Testis (tissue), 2 donors: ENCODE results near the gene ZSCAN5A.

Experiments used
- POLR2A ChIP-seq: fragments of 450-650 bp; IDR thresholded peaks from one replicate; pipeline ENCODE4 v1.6.1; 2017; ENCODE audit warnings: antibody characterized with exemption, mild to moderate bottlenecking, moderate library complexity
- TF ChIP-seq, protein P1 (sequence below), 3 experiments: fragments of 450-650 bp in 2 of 3; fragments of 200-600 bp in 1 of 3; sonication (generic) in 1 of 3; IDR thresholded peaks; one replicate each; pipeline ENCODE4 v1.5.1; 2016 to 2019; ENCODE audit warnings: antibody characterized with exemption in 3 of 3, mild to moderate bottlenecking in 2 of 3, moderate library complexity in 1 of 3

DNA sequence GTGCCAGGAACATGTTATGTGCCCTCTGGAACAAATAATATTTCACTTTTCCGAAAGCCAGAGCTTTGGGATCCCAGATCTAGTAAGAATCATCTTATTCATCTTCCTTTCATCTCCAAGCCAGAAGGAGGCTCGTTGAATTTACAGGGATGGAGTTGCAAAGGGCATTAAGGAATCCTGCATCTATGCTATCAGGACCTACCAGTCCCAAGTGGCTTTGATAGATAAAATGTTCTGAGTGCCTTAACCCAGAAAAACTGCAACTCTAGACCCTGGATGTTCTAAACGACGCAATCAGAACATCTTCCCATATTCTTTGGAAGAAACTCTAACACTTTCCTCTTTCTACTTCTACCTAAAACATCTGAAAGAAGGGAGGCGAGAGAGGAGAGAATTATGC is 51.3 kb downstream of the ZSCAN5A start:
- TF ChIP-seq, protein P1, sequence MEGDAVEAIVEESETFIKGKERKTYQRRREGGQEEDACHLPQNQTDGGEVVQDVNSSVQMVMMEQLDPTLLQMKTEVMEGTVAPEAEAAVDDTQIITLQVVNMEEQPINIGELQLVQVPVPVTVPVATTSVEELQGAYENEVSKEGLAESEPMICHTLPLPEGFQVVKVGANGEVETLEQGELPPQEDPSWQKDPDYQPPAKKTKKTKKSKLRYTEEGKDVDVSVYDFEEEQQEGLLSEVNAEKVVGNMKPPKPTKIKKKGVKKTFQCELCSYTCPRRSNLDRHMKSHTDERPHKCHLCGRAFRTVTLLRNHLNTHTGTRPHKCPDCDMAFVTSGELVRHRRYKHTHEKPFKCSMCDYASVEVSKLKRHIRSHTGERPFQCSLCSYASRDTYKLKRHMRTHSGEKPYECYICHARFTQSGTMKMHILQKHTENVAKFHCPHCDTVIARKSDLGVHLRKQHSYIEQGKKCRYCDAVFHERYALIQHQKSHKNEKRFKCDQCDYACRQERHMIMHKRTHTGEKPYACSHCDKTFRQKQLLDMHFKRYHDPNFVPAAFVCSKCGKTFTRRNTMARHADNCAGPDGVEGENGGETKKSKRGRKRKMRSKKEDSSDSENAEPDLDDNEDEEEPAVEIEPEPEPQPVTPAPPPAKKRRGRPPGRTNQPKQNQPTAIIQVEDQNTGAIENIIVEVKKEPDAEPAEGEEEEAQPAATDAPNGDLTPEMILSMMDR (IDR thresholded peaks at IDR 0.05) = no peak
- no peak for TF ChIP-seq POLR2A
